ENCODE measurements around the gene AHRR. TPM values are rescaled to one million over a fixed set of nuclear protein-coding genes. Genes with fewer than 3 reads are reported as not detected.

The AHRR gene
- total and polyA plus RNA-seq, 12 donors: 0.07 to 1.2 (median 0.33) TPM; not detected in 2

- Histone ChIP-seq H3K4me3 (no peak overlapping the region), H3K27ac (no peak overlapping the region), H3K27me3 (peaks cover 0 to 25% (median 0%) of the 10 kb centered on the region in 7 donors), H3K36me3 (no peaks in the 10 kb centered on the region), H3K4me1 (no peaks in the 10 kb centered on the region), H3K9me3 (peaks cover 0 to 20% (median 10%) of the 10 kb centered on the region in 11 donors)
- intact Hi-C loops (cut with DNase I): no loop called here
- TF ChIP-seq CTCF (IDR thresholded peaks at IDR 0.05): no peak
- ATAC-seq (peak in 1 of 8 donors; percentile 34), DNase-seq (no peak)
- WGBS, 2 donors: 87 to 88% methylated on average over 34 of the region's 34 CpGs
These were observed 67.0 kb downstream of the AHRR start for GRCh38 chr5:388266-389196.

GRCh38 chr5:389197-389821 lies 67.8 kb downstream of the AHRR start:
- intact Hi-C loops (cut with DNase I): no loop called here
- DNase-seq: no peak

GRCh38 chr5:389891-390622 lies 68.5 kb downstream of the AHRR start:
- DNase-seq: no peak
- H3K4me1 ChIP-seq: no peaks in the 10 kb centered on the region
- H3K27me3 ChIP-seq: peaks cover 0 to 25% (median 0%) of the 10 kb centered on the region in 7 donors
- peaks cover 0 to 15% (median 8%) of the 10 kb centered on the region in 11 donors for H3K9me3 ChIP-seq
- ATAC-seq: no peak
- H3K4me3 ChIP-seq: no peak overlapping the region
- 79 to 82% methylated on average over 26 of the region's 26 CpGs for WGBS, 2 donors
- intact Hi-C loops (cut with DNase I): no loop called here
- no peak overlapping the region for H3K27ac ChIP-seq
- no peaks in the 10 kb centered on the region for H3K36me3 ChIP-seq
- no peak for TF ChIP-seq CTCF (IDR thresholded peaks at IDR 0.05)

More at GRCh38 chr5:389197-389821, 67.8 kb downstream of the AHRR start:
- no peak for TF ChIP-seq CTCF (IDR thresholded peaks at IDR 0.05)
- no peak for ATAC-seq
- 89% methylated on average over 32 of the region's 32 CpGs for WGBS, 2 donors
- no peaks in the 10 kb centered on the region for H3K4me1 ChIP-seq
- H3K27me3 ChIP-seq: peaks cover 0 to 25% (median 0%) of the 10 kb centered on the region in 7 donors
- H3K27ac ChIP-seq: no peak overlapping the region
- H3K36me3 ChIP-seq: no peaks in the 10 kb centered on the region
- H3K4me3 ChIP-seq: no peak overlapping the region
- H3K9me3 ChIP-seq: peaks cover 0 to 20% (median 10%) of the 10 kb centered on the region in 11 donors

Measured in heart right ventricle (tissue), 16 donors.